Measurements from ENCODE around the gene GALNT18.

GRCh38 chr11:11351042-11351586, 270.7 kb downstream of the GALNT18 start:
- TF ChIP-seq CTCF (IDR thresholded peaks at IDR 0.05): no peak
- no peak for TF ChIP-seq POLR2A (IDR thresholded peaks at IDR 0.05)

Data from body of pancreas (tissue), 4 donors.